ENCODE results near the gene PPP2R3C. TPM values are rescaled to one million over a fixed set of nuclear protein-coding genes. Genes with fewer than 3 reads are reported as not detected.
"Not testable (repeated sequence)": the region's sequence is repeated elsewhere in the genome, so short reads cannot be mapped to it uniquely, and the experiment has no call there.

PPP2R3C gene
- total RNA-seq, 4 donors from 2014 or later: 10.0 to 14.2 (median 12.4) TPM

DNA sequence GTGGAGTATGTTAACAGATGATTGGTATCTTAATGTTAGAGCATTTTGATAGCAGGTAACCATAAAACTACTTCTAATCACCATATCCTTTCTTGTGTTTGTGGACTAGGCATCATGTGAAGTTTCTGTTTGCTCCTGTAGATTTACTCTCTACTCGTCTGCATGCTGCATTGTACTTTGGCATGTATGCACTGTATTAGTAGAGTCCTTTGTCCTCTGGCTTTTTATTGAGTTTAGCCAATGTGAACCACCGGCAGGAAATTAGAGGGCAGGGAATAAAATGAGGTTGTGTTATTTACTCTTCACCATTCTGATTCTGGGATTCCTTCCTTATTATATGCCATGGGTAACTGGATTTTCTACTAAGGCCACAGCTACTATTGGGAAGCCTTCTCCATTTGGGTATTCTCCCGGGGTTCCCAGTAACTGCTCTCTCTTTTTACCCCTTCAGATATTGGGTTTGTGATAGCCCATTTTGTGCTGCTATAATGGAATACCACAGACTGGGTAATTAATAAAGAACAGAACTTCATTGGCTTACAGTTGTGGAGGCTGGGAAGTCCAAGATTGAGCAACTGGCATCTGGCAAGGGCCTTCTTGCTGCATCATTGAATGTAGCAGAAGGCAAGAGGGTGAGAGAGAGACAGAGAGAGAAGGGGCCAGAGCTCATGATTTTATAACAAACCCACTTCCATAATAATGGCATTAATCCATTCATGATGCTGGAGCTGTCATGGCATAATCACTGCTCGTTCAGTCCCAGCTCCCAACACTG is 53.4 kb downstream of the PPP2R3C start:
- WGBS: 95% methylated on average over 4 of the region's 4 CpGs
- Histone ChIP-seq H3K36me3 (peaks cover 41% of the 10 kb centered on the region), H3K27ac (no peak overlapping the region)

GRCh38 chr14:35065731-35066130 is 56.1 kb downstream of the PPP2R3C start:
- DNase-seq (ENCODE audit: low spot score in 2 of 2); H3K27me3 ChIP-seq; H3K9me3 ChIP-seq; H3K4me3 ChIP-seq; H3K27ac ChIP-seq: not testable (repeated sequence)
- peaks cover 15% of the 10 kb centered on the region for H3K4me1 ChIP-seq
- 98% methylated on average over 5 of the region's 5 CpGs for WGBS
- H3K36me3 ChIP-seq: peaks cover 19% of the 10 kb centered on the region

More for the DNA sequence above, 53.4 kb downstream of the PPP2R3C start:
- Histone ChIP-seq H3K27me3 (no peaks in the 10 kb centered on the region), H3K4me3 (no peak overlapping the region), H3K4me1 (no peaks in the 10 kb centered on the region), H3K9me3 (no peaks in the 10 kb centered on the region)
- TF ChIP-seq CTCF (IDR thresholded peaks at IDR 0.05) (no peak), EP300 (IDR thresholded peaks at IDR 0.05) (no peak), POLR2A (IDR thresholded peaks at IDR 0.05) (no peak), POLR2AphosphoS5 (IDR thresholded peaks at IDR 0.05) (no peak)
- DNase-seq (ENCODE audit: low spot score in 2 of 2): no peak

DNA sequence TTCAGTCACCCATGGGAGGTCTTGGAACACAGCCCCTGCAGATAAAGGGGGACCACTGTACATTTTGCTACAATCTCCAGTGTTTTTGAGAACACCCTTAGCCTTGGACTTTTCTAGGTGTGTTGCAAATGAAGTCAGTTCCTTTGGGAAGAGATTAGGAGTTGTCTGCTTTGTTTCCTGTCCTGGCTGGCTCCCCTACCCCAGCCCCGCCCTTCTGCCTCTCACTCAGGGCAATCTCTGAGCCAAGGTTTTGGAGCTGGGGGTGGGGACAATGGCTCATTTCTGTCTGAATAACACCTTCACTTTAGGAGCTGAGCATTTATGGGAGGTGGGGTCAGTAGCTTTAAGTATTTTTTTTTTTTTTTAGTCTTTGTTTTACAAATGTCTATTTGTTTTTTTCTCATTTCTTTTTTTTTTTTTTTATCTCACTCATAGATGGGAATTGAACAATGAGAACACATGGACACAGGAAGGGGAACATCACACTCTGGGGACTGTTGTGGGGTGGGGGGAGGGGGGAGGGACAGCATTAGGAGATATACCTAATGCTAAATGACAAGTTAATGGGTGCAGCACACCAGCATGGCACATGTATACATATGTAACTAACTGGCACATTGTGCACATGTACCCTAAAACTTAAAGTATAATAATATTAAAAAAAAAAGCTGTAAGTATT is 60.5 kb downstream of the PPP2R3C start:
- Histone ChIP-seq H3K4me1 (peaks cover 19% of the 10 kb centered on the region), H3K36me3 (peaks cover 32% of the 10 kb centered on the region)
- not testable (repeated sequence) for H3K27ac ChIP-seq; DNase-seq (ENCODE audit: low spot score in 2 of 2); H3K27me3 ChIP-seq; H3K4me3 ChIP-seq; H3K9me3 ChIP-seq
- 41% methylated on average over 1 of the region's 1 CpG for WGBS

DNA sequence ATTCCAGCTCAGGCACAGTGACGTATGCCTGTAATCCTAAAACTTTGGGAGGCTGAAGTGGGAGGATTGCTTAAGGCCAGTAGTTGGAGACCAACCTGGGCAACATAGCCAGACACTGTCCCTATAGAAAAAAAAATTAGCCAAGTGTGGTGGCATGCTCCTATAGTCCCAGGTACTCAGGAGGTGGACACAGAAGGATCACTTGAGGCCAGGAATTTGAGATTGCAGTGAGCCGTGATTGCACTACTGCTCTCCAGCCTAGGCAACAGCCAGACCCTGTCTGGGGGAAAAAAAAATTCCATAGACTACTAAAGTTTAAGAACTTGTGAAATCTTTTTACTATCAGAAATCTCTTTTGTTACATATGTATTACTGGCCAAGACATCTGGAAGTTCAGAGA is 69.2 kb downstream of the PPP2R3C start:
- TF ChIP-seq POLR2A (IDR thresholded peaks at IDR 0.05): no peak
- no peak for TF ChIP-seq CTCF (IDR thresholded peaks at IDR 0.05)
- no peak for TF ChIP-seq POLR2AphosphoS5 (IDR thresholded peaks at IDR 0.05)
- H3K27ac ChIP-seq: no peak overlapping the region
- H3K9me3 ChIP-seq: no peaks in the 10 kb centered on the region
- no peak overlapping the region for H3K4me3 ChIP-seq
- DNase-seq (ENCODE audit: low spot score in 2 of 2): no peak
- no peaks in the 10 kb centered on the region for H3K27me3 ChIP-seq
- 100% methylated on average over 2 of the region's 2 CpGs for WGBS
- H3K4me1 ChIP-seq: peaks cover 10% of the 10 kb centered on the region
- peaks cover 35% of the 10 kb centered on the region for H3K36me3 ChIP-seq

DNA sequence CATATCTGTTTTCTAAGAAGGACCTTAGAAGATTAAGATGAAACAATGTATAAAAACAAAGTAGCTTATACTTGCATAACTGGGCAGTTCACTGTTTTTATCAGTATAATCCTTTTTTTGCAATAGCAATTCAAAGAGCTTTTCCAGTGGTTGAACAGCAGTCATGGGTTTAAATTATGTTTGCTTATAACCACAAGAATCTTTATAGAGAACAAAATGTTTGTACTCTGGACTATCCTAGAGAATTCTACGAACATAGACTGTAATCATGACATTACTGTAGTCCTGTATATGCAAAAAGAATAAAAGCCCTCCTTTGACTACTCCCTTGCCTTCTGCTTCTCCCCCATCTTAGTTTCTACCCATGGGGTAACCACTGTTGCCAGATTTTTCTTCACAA is 70.0 kb downstream of the PPP2R3C start:
- Histone ChIP-seq H3K27me3 (no peaks in the 10 kb centered on the region), H3K27ac (no peak overlapping the region), H3K36me3 (peaks cover 29% of the 10 kb centered on the region), H3K9me3 (no peaks in the 10 kb centered on the region), H3K4me1 (peaks cover 17% of the 10 kb centered on the region), H3K4me3 (no peak overlapping the region)
- TF ChIP-seq POLR2A (IDR thresholded peaks at IDR 0.05): no peak
- no peak for TF ChIP-seq POLR2AphosphoS5 (IDR thresholded peaks at IDR 0.05)
- no peak for TF ChIP-seq EP300 (IDR thresholded peaks at IDR 0.05)
- no peak for TF ChIP-seq CTCF (IDR thresholded peaks at IDR 0.05)
- DNase-seq (ENCODE audit: low spot score in 2 of 2): no peak
- 92% methylated on average over 1 of the region's 1 CpG for WGBS

DNA sequence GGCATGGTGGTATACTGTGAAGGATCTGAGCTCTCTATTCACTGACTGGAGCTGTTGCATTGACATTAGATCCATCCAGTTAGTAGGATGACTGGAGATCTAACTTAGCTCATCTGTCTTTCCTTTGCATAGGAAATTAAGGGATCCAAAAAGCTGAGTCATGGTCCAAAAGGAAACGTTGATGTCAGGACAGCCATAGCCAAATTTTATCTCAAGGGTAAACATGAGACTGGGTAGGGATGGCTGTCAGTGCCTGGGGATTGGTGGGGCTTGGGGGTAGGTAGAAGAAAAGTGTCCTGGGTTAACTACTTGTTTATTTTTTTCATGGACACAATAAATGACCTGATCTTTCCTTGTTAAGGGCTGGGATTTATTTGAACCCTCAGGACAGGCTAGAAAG is 71.1 kb downstream of the PPP2R3C start:
- no peak for DNase-seq (ENCODE audit: low spot score in 2 of 2)
- no peaks in the 10 kb centered on the region for H3K9me3 ChIP-seq
- H3K27ac ChIP-seq: no peak overlapping the region
- H3K27me3 ChIP-seq: no peaks in the 10 kb centered on the region
- H3K36me3 ChIP-seq: peaks cover 29% of the 10 kb centered on the region
- TF ChIP-seq EP300 (IDR thresholded peaks at IDR 0.05) (no peak), POLR2AphosphoS5 (IDR thresholded peaks at IDR 0.05) (no peak), CTCF (IDR thresholded peaks at IDR 0.05) (no peak), POLR2A (IDR thresholded peaks at IDR 0.05) (no peak)
- H3K4me1 ChIP-seq: peaks cover 18% of the 10 kb centered on the region
- H3K4me3 ChIP-seq: no peak overlapping the region
- WGBS: 0% methylated on average over 1 of the region's 1 CpG
